HCT116 (cell line): ENCODE results near the gene C1orf105. TPM values are rescaled to one million over a fixed set of nuclear protein-coding genes. Genes with fewer than 3 reads are reported as not detected.

Experiments used
- total RNA-seq: library from RNA; stranded (reverse); gene quantifications from one replicate; pipeline ENCODE4 v1.2.1, GENCODE V29; 2021; ENCODE audit not compliant: unreplicated experiment

Gene C1orf105
- total RNA-seq, 1 experiment from 2014 or later, result not detected

Other genes with a start within 250 kb of the C1orf105 start
- gene PIGC, start 23.4 kb downstream of the C1orf105 start, total RNA-seq, result 11.9 TPM
- 22.6 TPM for gene SUCO, start 112.5 kb downstream of the C1orf105 start, total RNA-seq
- gene FASLG, start 238.4 kb downstream of the C1orf105 start, total RNA-seq, result not detected